GM12878 (cell line): ENCODE results near the gene AOC3. TPM values are rescaled to one million over a fixed set of nuclear protein-coding genes. Genes with fewer than 3 reads are reported as not detected.

Experiments used
- ATAC-seq: fragments of 200-7000 bp; cut with Tn5 transposase; 3 replicates; pipeline ENCODE4 v1.9.1; 2020; ENCODE audit warnings: mild to moderate bottlenecking, moderate library complexity
- BruUV-seq: library from RNA; stranded (reverse); fragments of 400-500 nt; replicated peaks from 2 replicates; lab custom pipeline; 2021; lab: Mats Ljungman, UMichigan
- CTCF ChIA-PET: fragments of 300-600 bp; sonication (Branson Sonifier 250); formaldehyde crosslinking; extraction: SDS; loops from one replicate; lab custom pipeline; 2021; ENCODE audit warnings: inconsistent platforms; lab: Yijun Ruan, JAX
- POLR2A ChIA-PET: fragments of 350-600 bp; formaldehyde crosslinking; extraction: SDS; loops from one replicate; lab custom pipeline; 2021; ENCODE audit warnings: inconsistent platforms; lab: Charles Lee
- RAD21 ChIA-PET: fragments of 300-600 bp; sonication (Branson Sonifier 250); formaldehyde crosslinking; loops from one replicate; lab custom pipeline; 2023; ENCODE audit warnings: antibody characterized with exemption; ENCODE audit not compliant: unreplicated experiment; lab: Charles Lee
- SMC1A ChIA-PET: fragments of 300-600 bp; sonication (Branson Sonifier 250); formaldehyde crosslinking; loops from one replicate; lab custom pipeline; 2023; ENCODE audit not compliant: unreplicated experiment, uncharacterized antibody; lab: Charles Lee
- DNase-seq: peaks from one replicate; pipeline ENCODE4 v3.0.0-alpha.2; 2011; ENCODE audit warnings: low read depth, low spot score
- FAIRE-seq: peaks from 3 replicates; lab custom pipeline; 2011; peaks lifted over from hg19 to GRCh38; lab: Jason Lieb, UNC
- H2AFZ ChIP-seq: 2 replicates; pipeline ENCODE4 v1.6.0; 2011; ENCODE audit warnings: low read depth, low read length, control low read depth; ENCODE audit not compliant: control insufficient read depth
- H3K27ac ChIP-seq: 2 replicates; pipeline ENCODE4 v1.5.1; 2011; ENCODE audit warnings: control low read depth; ENCODE audit not compliant: control insufficient read depth, insufficient read depth
- H3K27me3 ChIP-seq, 2 experiments: replicated peaks in 1 of 2; 2 replicates each; pipeline versions ENCODE4 v1.6.0 to v1.6.1; 2011; ENCODE audit warnings: low read length in 1 of 2; ENCODE audit not compliant: control insufficient read depth in 2 of 2, insufficient read depth in 2 of 2
- H3K36me3 ChIP-seq, 2 experiments: 2 replicates each; pipeline ENCODE4 v1.5.1; 2011; ENCODE audit warnings: low read length in 1 of 2; ENCODE audit not compliant: control insufficient read depth in 2 of 2, insufficient read depth in 2 of 2
- H3K4me1 ChIP-seq: 2 replicates; pipeline ENCODE4 v1.6.1; 2011; ENCODE audit warnings: mild to moderate bottlenecking, low read length, moderate library complexity, mixed read lengths; ENCODE audit not compliant: control insufficient read depth, insufficient read depth
- H3K4me2 ChIP-seq: 2 replicates; pipeline ENCODE4 v1.6.0; 2011; ENCODE audit warnings: control low read depth; ENCODE audit not compliant: control insufficient read depth, insufficient read depth
- H3K4me3 ChIP-seq: fragments of 200-600 bp; sonication (generic); 2 replicates; pipeline ENCODE4 v1.5.1; 2016
- H3K79me2 ChIP-seq: 2 replicates; pipeline ENCODE4 v1.6.0; 2011; ENCODE audit warnings: low read length; ENCODE audit not compliant: control insufficient read depth, insufficient read depth
- H3K9ac ChIP-seq: 2 replicates; pipeline ENCODE4 v1.8.0; 2011; ENCODE audit warnings: low read length, control low read depth, mixed read lengths; ENCODE audit not compliant: control insufficient read depth, insufficient read depth
- H3K9me3 ChIP-seq: replicated peaks from 3 replicates; pipeline ENCODE4 v1.5.1; 2011; ENCODE audit warnings: mild to moderate bottlenecking, low read length; ENCODE audit not compliant: control insufficient read depth, insufficient read depth
- H4K20me1 ChIP-seq: 2 replicates; pipeline ENCODE4 v1.6.0; 2011; ENCODE audit not compliant: control insufficient read depth, insufficient read depth
- BCL11A ChIP-seq: IDR thresholded peaks from 2 replicates; pipeline ENCODE4 v1.6.1; 2011; ENCODE audit warnings: low read depth, low read length
- CTCF ChIP-seq, 3 experiments: IDR thresholded peaks in 2 of 3; conservative IDR thresholded peaks in 1 of 3; 2 replicates each; pipeline ENCODE4 v1.5.1; 2011; ENCODE audit warnings: low read depth in 3 of 3, low read length in 3 of 3, mild to moderate bottlenecking in 3 of 3, control low read depth in 2 of 3, moderate library complexity in 2 of 3, inconsistent platforms in 1 of 3, mixed read lengths in 1 of 3; ENCODE audit not compliant: control insufficient read depth in 2 of 3, insufficient read depth in 1 of 3; ENCODE audit errors: extremely low read depth in 1 of 3
- DPF2 ChIP-seq: fragments of 450-650 bp; IDR thresholded peaks from 2 replicates; pipeline ENCODE4 v1.6.1; 2017; ENCODE audit warnings: mild to moderate bottlenecking
- ETV6 ChIP-seq, 2 experiments: fragments of 450-650 bp in 1 of 2; IDR thresholded peaks in 1 of 2; conservative IDR thresholded peaks in 1 of 2; 2 replicates each; pipeline ENCODE4 v1.6.1; 2014; ENCODE audit warnings: antibody characterized with exemption in 1 of 2, borderline replicate concordance in 1 of 2, low read depth in 1 of 2, mild to moderate bottlenecking in 1 of 2, moderate library complexity in 1 of 2
- HCFC1 ChIP-seq: fragments of 150-350 bp; IDR thresholded peaks from 2 replicates; pipeline ENCODE4 v1.6.1; 2014; ENCODE audit warnings: low read length
- IKZF2 ChIP-seq, 2 experiments: fragments of 450-650 bp; IDR thresholded peaks; 2 replicates each; pipeline ENCODE4 v1.6.1; 2017; ENCODE audit warnings: mild to moderate bottlenecking in 2 of 2, moderate library complexity in 2 of 2
- IRF4 ChIP-seq: IDR thresholded peaks from 2 replicates; pipeline ENCODE4 v1.6.1; 2011; ENCODE audit warnings: low read depth, low read length
- JUND ChIP-seq: IDR thresholded peaks from 2 replicates; pipeline ENCODE4 v1.6.1; 2012; ENCODE audit warnings: low read depth, mild to moderate bottlenecking, low read length, improper control_type of control experiment, moderate library complexity
- NR2C1 ChIP-seq: fragments of 450-650 bp; IDR thresholded peaks from 2 replicates; pipeline ENCODE4 v1.6.1; 2017; ENCODE audit warnings: antibody characterized with exemption, mild to moderate bottlenecking, moderate library complexity
- NR2C2 ChIP-seq: IDR thresholded peaks from 2 replicates; pipeline ENCODE4 v1.6.1; 2011; ENCODE audit warnings: borderline replicate concordance, low read depth; ENCODE audit not compliant: control insufficient read depth, insufficient read length
- NRF1 ChIP-seq: conservative IDR thresholded peaks from 2 replicates; pipeline ENCODE4 v1.6.1; 2011; ENCODE audit warnings: mild to moderate bottlenecking, low read depth, low read length, improper control_type of control experiment
- RCOR1 ChIP-seq: conservative IDR thresholded peaks from 2 replicates; pipeline ENCODE4 v1.6.1; 2012; ENCODE audit warnings: low read depth, low read length, improper control_type of control experiment
- RELA ChIP-seq: fragments of 450-650 bp; IDR thresholded peaks from 2 replicates; pipeline ENCODE4 v1.8.0; 2014; ENCODE audit warnings: borderline replicate concordance; ENCODE audit not compliant: partially characterized antibody
- WGBS: methylation state at CpG from one replicate; pipeline ENCODE4 v1.1.6; 2016; ENCODE audit warnings: low lambda C conversion rate; ENCODE audit not compliant: insufficient replicate concordance, insufficient coverage; ENCODE audit errors: missing lambda C conversion rate; 5-methylcytosine and 5-hydroxymethylcytosine counted together
- in situ Hi-C: fragments of 300-500 bp; cut with MboI; formaldehyde crosslinking; loops from 9 replicates; pipeline ENCODE4 v1.14.3; 2018; ENCODE audit warnings: mixed read lengths
- intact Hi-C: fragments of 100-400 bp; cut with micrococcal nuclease; formaldehyde crosslinking; loops from one replicate; pipeline ENCODE4 v1.14.2; 2022; ENCODE audit not compliant: unreplicated experiment
- polyA plus RNA-seq, 11 experiments: library from polyadenylated mRNA; depleted of rRNA in 4 of 11; unstranded in 6 of 11; stranded (reverse) in 5 of 11; fragments of >200 nt; fragmentation: Nextera tagmentation in 4 of 11; fragmentation: Illumina TruSeq in 1 of 11; extraction: Ambion mirVana in 4 of 11; extraction: Trizol in 1 of 11; gene quantifications; 1 replicate in 1 of 11; 2 replicates in 10 of 11; pipeline versions ENCODE4 v1.2.1 to v1.2.3, GENCODE V29; 2011 to 2016; ENCODE audit warnings: inconsistent platforms in 2 of 11, missing spikeins in 2 of 11, low read depth in 1 of 11
- total RNA-seq, 4 experiments: library from RNA; depleted of rRNA in 3 of 4; stranded (reverse); fragments of >200 nt in 3 of 4; fragmentation: Illumina TruSeq in 1 of 4; extraction: Trizol in 1 of 4; gene quantifications; 2 replicates each; pipeline versions ENCODE4 v1.2.1 to v1.2.3, GENCODE V29; 2013 to 2021
- TF ChIP-seq, protein P1 (sequence below): fragments of 450-650 bp; IDR thresholded peaks from 2 replicates; pipeline ENCODE4 v1.6.1; 2016; ENCODE audit warnings: mild to moderate bottlenecking

AOC3 gene
- total and polyA plus RNA-seq, 10 of the 15 experiments (the other 5 are each of a cell fraction or from before 2014, with no cell fraction given), result 0.02 to 0.91 (median 0.34) TPM; not detected in 2

DNA sequence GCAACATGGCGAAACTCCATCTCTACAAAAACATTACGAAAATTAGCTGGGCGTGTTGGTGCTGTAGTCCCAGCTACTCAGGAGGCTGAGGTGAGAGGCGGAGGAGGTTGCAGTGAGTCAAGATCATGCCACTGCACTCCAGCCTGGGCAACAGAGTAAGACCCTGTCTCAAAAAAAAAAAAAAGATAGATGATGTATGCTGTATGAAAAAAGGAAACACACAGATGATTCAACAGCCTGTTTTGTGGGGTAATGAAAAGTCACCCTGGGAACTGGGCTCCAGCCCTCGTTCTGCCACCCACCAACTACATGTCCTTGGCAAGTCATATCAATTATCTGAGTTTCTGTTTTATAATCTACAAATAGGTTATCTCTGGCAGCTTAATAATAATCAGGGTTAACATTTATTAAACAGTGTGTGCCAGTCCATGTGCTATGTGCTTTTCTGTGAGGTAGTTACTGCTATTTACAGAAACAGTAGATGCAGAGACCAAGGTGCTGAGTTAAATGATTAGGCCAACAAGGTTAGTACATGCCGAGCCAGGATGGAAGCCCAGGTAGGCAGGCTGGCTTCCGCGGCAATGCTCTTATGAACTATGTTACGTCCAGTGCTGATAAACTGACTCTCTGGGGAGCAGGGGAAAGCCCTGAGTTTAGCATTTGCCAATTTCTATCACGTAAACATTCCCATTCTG lies 50.7 kb downstream of the AOC3 start:
- H3K4me1 ChIP-seq, result no peaks in the 10 kb centered on the region
- no peak for TF ChIP-seq NR2C2
- TF ChIP-seq, protein P1, sequence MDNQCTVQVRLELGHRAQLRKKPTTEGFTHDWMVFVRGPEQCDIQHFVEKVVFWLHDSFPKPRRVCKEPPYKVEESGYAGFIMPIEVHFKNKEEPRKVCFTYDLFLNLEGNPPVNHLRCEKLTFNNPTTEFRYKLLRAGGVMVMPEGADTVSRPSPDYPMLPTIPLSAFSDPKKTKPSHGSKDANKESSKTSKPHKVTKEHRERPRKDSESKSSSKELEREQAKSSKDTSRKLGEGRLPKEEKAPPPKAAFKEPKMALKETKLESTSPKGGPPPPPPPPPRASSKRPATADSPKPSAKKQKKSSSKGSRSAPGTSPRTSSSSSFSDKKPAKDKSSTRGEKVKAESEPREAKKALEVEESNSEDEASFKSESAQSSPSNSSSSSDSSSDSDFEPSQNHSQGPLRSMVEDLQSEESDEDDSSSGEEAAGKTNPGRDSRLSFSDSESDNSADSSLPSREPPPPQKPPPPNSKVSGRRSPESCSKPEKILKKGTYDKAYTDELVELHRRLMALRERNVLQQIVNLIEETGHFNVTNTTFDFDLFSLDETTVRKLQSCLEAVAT, result no peak
- H3K4me2 ChIP-seq, result no peak overlapping the region
- no peak overlapping the region for H2AFZ ChIP-seq
- FAIRE-seq (no peak), ATAC-seq (no peak), DNase-seq (no peak)
- H3K27me3 ChIP-seq, result no peaks in the 10 kb centered on the region
- no peaks in the 10 kb centered on the region for H3K79me2 ChIP-seq
- no peak overlapping the region for H3K9ac ChIP-seq
- RAD21 ChIA-PET, result no interaction called here
- in situ Hi-C loops, result no loop called here
- POLR2A ChIA-PET, result no interaction called here
- BruUV-seq, result no TSS peak
- intact Hi-C loops, result no loop called here
- SMC1A ChIA-PET, result no interaction called here
- H3K9me3 ChIP-seq, result no peaks in the 10 kb centered on the region
- H3K4me3 ChIP-seq, result no peak overlapping the region
- no peak overlapping the region for H3K27ac ChIP-seq
- CTCF ChIA-PET, result interaction anchor here (0.6 kb wide), 2 partner anchors 47 to 96 kb away, joined by 3 to 4 read pairs; no protein-coding TSS in a partner anchor
- WGBS, result 50% methylated on average over 10 of the region's 10 CpGs
- no peaks in the 10 kb centered on the region for H4K20me1 ChIP-seq
- no peaks in the 10 kb centered on the region for H3K36me3 ChIP-seq

- Histone ChIP-seq H3K36me3 (no peaks in the 10 kb centered on the region), H2AFZ (no peak overlapping the region), H3K9me3 (no peaks in the 10 kb centered on the region), H3K27ac (no peak overlapping the region), H3K79me2 (no peaks in the 10 kb centered on the region), H3K9ac (no peak overlapping the region), H3K4me3 (no peak overlapping the region), H4K20me1 (no peaks in the 10 kb centered on the region), H3K4me2 (no peak overlapping the region), H3K4me1 (no peaks in the 10 kb centered on the region; the same call in 1 of the 2 replicates), H3K27me3 (no peaks in the 10 kb centered on the region; a peak in 2 of 4 replicates)
- intact Hi-C loops, result no loop called here
- no peak for ATAC-seq
- WGBS, result 63% methylated on average over 6 of the region's 6 CpGs
- RAD21 ChIA-PET, result no interaction called here
- no peak for TF ChIP-seq RCOR1
- TF ChIP-seq RELA, result no peak
- TF ChIP-seq ETV6 (conservative IDR thresholded peaks at IDR 0.05 in 1 of 2, IDR thresholded peaks at IDR 0.05 in 1 of 2; ENCODE audit: borderline replicate concordance in 1 of 2, low read depth in 1 of 2), result no peak
- no peak for TF ChIP-seq JUND
- TF ChIP-seq BCL11A, result no peak
- TF ChIP-seq IRF4, result no peak
- TF ChIP-seq IKZF2 (IDR thresholded peaks at IDR 0.05), result no peak
- no peak for TF ChIP-seq NR2C1
- TF ChIP-seq DPF2, result no peak
- no peak for TF ChIP-seq HCFC1
- TF ChIP-seq NRF1, result no peak
- TF ChIP-seq CTCF (IDR thresholded peaks at IDR 0.05 in 2 of 3, conservative IDR thresholded peaks at IDR 0.05 in 1 of 3; ENCODE audit: control insufficient read depth in 2 of 3, extremely low read depth in 1 of 3, insufficient read depth in 1 of 3, low read depth in 3 of 3, low read length in 3 of 3), result no peak
- in situ Hi-C loops, result no loop called here
- FAIRE-seq, result no peak
- BruUV-seq, result no TSS peak
- DNase-seq, result no peak
- POLR2A ChIA-PET, result no interaction called here
- SMC1A ChIA-PET, result interaction anchor here (0.6 kb wide), 1 partner anchor 161 kb away, joined by 3 read pairs; no protein-coding TSS in a partner anchor
- CTCF ChIA-PET, result interaction anchor here (1.1 kb wide), 1 partner anchor 94 kb away, joined by 3 read pairs; the partner anchor contains the start of gene RPL27
Measured at GRCh38 chr17:42904110-42904469, 53.1 kb downstream of the AOC3 start.
